ACC112 (cell line): Measurements from ENCODE around the gene NACC1.

Source experiments
- H2AFZ ChIP-seq: fragments of 200-600 bp; sonication (generic); one replicate; pipeline ENCODE4 v1.6.0; 2017; ENCODE audit warnings: antibody characterized with exemption, low read length; ENCODE audit not compliant: unreplicated experiment
- H3K27ac ChIP-seq: fragments of 200-600 bp; sonication (generic); 2 replicates; pipeline ENCODE4 v1.5.1; 2014; ENCODE audit warnings: low read depth, mild to moderate bottlenecking, antibody characterized with exemption, low read length, moderate library complexity
- H3K27me3 ChIP-seq: fragments of 200-600 bp; sonication (generic); 2 replicates; pipeline ENCODE4 v1.6.1; 2014; ENCODE audit warnings: mild to moderate bottlenecking, antibody characterized with exemption, low read length, moderate library complexity, mixed read lengths; ENCODE audit not compliant: insufficient read depth
- H3K36me3 ChIP-seq: fragments of 200-600 bp; sonication (generic); 2 replicates; pipeline ENCODE4 v1.6.1; 2016; ENCODE audit warnings: mild to moderate bottlenecking, antibody characterized with exemption, low read length, moderate library complexity, mixed read lengths; ENCODE audit not compliant: insufficient read depth
- H3K4me1 ChIP-seq: fragments of 200-600 bp; sonication (generic); one replicate; pipeline ENCODE4 v1.6.1; 2016; ENCODE audit warnings: low read length, mixed read lengths; ENCODE audit not compliant: insufficient read depth, unreplicated experiment, control insufficient read depth
- H3K4me3 ChIP-seq: fragments of 200-600 bp; sonication (generic); 2 replicates; pipeline ENCODE4 v1.5.1; 2014; ENCODE audit warnings: mild to moderate bottlenecking, low read depth, low read length
- H3K79me2 ChIP-seq: fragments of 200-600 bp; sonication (generic); one replicate; pipeline ENCODE4 v1.6.0; 2016; ENCODE audit warnings: low read length; ENCODE audit not compliant: control insufficient read depth, unreplicated experiment, insufficient read depth

Gene NACC1

DNA sequence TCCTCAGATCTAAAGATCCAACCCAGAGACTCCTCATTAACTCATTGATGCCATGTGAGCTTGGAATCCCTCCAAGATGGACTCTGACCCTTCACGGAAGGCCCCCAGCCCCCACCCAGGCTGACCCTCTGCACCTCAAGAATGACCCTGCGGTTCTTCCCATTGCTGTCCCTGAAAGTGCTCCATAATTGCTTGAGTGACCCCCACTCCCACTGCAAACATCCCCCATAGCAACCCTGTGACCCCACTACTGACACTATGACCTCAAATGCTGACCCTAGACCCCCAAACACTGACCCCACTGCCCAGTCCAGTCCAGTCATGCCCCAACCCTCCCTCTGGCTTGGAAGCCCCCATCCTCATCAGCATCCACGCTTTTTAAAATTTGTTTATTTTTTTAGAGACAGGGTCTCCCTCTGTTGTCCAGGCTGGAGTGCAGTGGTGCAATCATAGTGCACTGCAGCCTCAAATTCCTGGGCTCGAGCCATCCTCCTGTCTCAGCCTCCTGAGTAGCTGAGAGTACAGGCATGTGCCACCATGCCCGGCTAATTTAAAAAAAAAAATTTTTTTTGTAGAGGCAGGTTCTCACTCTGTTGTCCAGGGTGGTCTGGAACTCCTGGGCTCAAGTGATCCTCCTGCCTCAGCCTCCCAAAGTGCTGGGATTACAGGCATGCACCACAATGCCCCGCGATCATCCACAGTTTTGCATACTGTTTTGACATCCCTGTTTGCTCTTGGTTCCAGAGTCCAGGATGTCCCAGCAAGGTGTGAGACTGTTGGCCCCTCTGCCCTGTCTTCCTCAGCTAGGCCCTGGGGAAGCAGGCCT is 16.3 kb upstream of the NACC1 start:
- Histone ChIP-seq H3K79me2 (no peaks in the 10 kb centered on the region), H3K4me3 (peak overlapping the region; percentile 56; the same call in 1 of the 2 replicates), H3K36me3 (no peaks in the 10 kb centered on the region), H3K27me3 (no peaks in the 10 kb centered on the region), H3K27ac (no peak overlapping the region), H3K4me1 (peaks cover 9% of the 10 kb centered on the region), H2AFZ (no peak overlapping the region)

GRCh38 chr19:13102416-13102665 is 15.7 kb upstream of the NACC1 start:
- Histone ChIP-seq H3K27me3 (no peaks in the 10 kb centered on the region), H3K4me3 (peak overlapping the region; percentile 56), H3K4me1 (peaks cover 9% of the 10 kb centered on the region), H3K79me2 (no peaks in the 10 kb centered on the region), H3K36me3 (no peaks in the 10 kb centered on the region), H2AFZ (peak overlapping the region; percentile 7), H3K27ac (no peak overlapping the region)

GRCh38 chr19:13102666-13103580 is 15.1 kb upstream of the NACC1 start, which contains the start of gene LYL1:
TSS of gene LYL1 (minus strand) at chr19:13102858. CDS start at chr19:13101171, 1,687 bp downstream.
- Histone ChIP-seq H2AFZ (peak within 1 kb of the TSS; percentile 7), H3K79me2 (no peaks in the 10 kb centered on the region), H3K4me1 (peaks cover 9% of the 10 kb centered on the region), H3K36me3 (no peaks in the 10 kb centered on the region), H3K27me3 (no peaks in the 10 kb centered on the region), H3K4me3 (peak within 1 kb of the TSS; percentile 56), H3K27ac (no peak within 1 kb of the TSS)

DNA sequence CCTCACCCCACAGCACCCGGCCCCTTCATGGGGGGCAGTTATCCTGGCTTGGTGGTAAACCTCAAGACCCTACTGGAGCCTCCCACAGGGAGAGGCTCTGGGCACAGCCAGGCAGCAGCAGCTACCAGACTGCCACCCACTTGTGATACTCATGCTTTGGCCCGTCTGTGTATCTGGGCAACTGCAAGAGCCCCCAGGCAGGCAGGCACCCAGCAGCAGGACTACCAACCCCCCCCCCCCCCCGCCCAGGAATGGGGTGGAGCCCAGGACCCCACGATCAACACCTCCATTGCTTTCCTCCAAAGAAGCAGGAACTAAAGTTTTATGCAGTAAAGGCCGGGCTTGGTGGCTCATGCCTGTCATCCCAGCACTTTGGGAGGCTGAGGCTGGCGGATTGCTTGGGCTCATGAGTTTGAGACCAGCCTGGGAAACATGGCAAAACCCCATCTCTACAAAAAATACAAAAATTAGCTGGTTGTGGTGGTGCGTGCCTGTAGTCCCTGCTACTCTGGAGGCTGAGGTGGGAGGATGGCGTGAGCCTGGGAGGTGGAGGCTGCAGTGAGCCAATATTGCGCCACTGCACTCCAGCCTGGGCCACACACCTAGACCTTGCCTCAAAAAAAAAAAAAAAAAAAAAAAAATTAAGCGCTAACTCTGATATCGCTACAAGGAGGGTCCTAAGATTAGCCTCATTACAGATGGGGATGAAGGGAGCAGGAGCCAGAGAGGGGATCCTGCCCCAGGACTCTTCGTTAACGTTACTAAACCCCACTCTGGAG is 14.3 kb upstream of the NACC1 start:
- Histone ChIP-seq H3K4me1 (peaks cover 9% of the 10 kb centered on the region), H3K4me3 (no peak overlapping the region), H3K27me3 (no peaks in the 10 kb centered on the region), H3K36me3 (no peaks in the 10 kb centered on the region), H3K27ac (no peak overlapping the region), H2AFZ (no peak overlapping the region), H3K79me2 (no peaks in the 10 kb centered on the region)

DNA sequence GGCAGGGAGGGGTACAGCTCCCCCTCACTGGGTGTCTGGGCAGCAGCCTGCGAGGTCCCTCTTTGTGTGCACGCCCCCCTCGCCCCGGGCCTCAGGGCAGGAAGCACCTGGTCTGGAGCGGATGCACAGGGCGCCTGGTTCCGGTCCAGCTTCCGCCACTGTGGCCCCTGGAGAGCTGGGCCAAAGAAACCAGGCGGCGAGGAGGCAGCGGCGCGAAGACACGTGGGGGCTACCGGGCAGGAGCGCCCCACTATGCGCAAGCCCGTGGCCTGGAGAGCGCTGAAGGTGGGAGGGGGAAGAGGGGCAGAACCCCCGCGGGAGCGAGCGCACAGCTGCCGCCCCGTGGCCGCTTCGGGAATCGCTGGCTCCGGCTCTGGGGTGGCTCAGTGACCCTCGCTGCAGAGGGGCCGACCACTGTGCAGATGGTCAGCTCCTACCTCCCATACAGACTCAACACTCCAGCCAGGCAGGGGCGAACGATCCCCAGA is 13.7 kb upstream of the NACC1 start:
- no peaks in the 10 kb centered on the region for H3K79me2 ChIP-seq
- H3K36me3 ChIP-seq = no peaks in the 10 kb centered on the region
- H3K27ac ChIP-seq = no peak overlapping the region
- H2AFZ ChIP-seq = no peak overlapping the region
- no peak overlapping the region for H3K4me3 ChIP-seq
- no peaks in the 10 kb centered on the region for H3K27me3 ChIP-seq
- H3K4me1 ChIP-seq = peaks cover 9% of the 10 kb centered on the region

- Histone ChIP-seq H3K4me1 (peaks cover 9% of the 10 kb centered on the region), H3K4me3 (no peak overlapping the region), H3K79me2 (no peaks in the 10 kb centered on the region), H3K27me3 (no peaks in the 10 kb centered on the region), H2AFZ (no peak overlapping the region), H3K36me3 (no peaks in the 10 kb centered on the region), H3K27ac (no peak overlapping the region)
Measured at GRCh38 chr19:13104848-13105711, 13.0 kb upstream of the NACC1 start.

- Histone ChIP-seq H3K4me3 (no peak overlapping the region), H2AFZ (no peak overlapping the region), H3K36me3 (no peaks in the 10 kb centered on the region), H3K79me2 (no peaks in the 10 kb centered on the region), H3K4me1 (no peaks in the 10 kb centered on the region), H3K27ac (no peak overlapping the region), H3K27me3 (no peaks in the 10 kb centered on the region)
Measured at GRCh38 chr19:13109361-13110098, 8.5 kb upstream of the NACC1 start.

DNA sequence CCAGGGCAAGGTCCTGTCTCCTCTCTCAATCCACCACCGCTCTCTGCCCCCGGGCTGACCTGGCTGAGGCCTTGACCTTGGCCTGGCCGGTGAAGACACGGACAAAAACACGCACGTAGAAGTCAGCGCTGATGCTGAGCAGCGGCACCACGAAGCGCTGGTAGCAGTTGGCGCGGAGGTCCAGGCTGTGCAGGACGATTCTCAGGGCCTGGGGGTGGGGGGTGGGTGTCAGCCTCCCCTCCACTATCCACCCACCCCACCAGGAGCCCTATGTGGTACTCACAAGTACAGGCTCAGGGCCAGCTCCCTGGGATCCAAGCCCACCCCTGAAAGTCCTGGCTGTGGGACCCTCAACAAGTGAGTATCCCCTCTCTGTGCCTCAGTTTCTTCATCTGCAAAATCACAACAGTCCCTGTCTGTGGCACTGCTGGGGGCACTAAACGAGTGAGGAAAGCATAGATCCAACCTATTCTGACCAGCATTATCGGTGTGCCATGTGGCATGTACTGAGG is 7.9 kb upstream of the NACC1 start:
- H3K27me3 ChIP-seq = no peaks in the 10 kb centered on the region

GRCh38 chr19:13112555-13112954 is 5.5 kb upstream of the NACC1 start:
- H3K27me3 ChIP-seq = no peaks in the 10 kb centered on the region
- no peak overlapping the region for H3K4me3 ChIP-seq
- H3K36me3 ChIP-seq = no peaks in the 10 kb centered on the region
- no peak overlapping the region for H3K27ac ChIP-seq
- peaks cover 6% of the 10 kb centered on the region for H3K4me1 ChIP-seq
- no peak overlapping the region for H2AFZ ChIP-seq
- peaks cover 11% of the 10 kb centered on the region for H3K79me2 ChIP-seq

More for the DNA sequence above, 7.9 kb upstream of the NACC1 start:
- Histone ChIP-seq H3K4me3 (no peak overlapping the region), H3K36me3 (no peaks in the 10 kb centered on the region), H2AFZ (no peak overlapping the region), H3K4me1 (peaks cover 3% of the 10 kb centered on the region), H3K27ac (no peak overlapping the region), H3K79me2 (peaks cover 5% of the 10 kb centered on the region)
